HG03103 (cell line): Measurements from ENCODE around the gene OGFOD2.
A peak's percentile ranks its signal among the peaks of the same experiment; 100 is the strongest.
"Not testable (repeated sequence)": the region's sequence is repeated elsewhere in the genome, so short reads cannot be mapped to it uniquely, and the experiment has no call there.

ENCODE experiments used
- ATAC-seq: cut with Tn5 transposase; IDR thresholded peaks from one replicate; pipeline ENCODE4 v1.9.1; 2021; ENCODE audit warnings: low read depth; ENCODE audit not compliant: unreplicated experiment

OGFOD2 gene

DNA sequence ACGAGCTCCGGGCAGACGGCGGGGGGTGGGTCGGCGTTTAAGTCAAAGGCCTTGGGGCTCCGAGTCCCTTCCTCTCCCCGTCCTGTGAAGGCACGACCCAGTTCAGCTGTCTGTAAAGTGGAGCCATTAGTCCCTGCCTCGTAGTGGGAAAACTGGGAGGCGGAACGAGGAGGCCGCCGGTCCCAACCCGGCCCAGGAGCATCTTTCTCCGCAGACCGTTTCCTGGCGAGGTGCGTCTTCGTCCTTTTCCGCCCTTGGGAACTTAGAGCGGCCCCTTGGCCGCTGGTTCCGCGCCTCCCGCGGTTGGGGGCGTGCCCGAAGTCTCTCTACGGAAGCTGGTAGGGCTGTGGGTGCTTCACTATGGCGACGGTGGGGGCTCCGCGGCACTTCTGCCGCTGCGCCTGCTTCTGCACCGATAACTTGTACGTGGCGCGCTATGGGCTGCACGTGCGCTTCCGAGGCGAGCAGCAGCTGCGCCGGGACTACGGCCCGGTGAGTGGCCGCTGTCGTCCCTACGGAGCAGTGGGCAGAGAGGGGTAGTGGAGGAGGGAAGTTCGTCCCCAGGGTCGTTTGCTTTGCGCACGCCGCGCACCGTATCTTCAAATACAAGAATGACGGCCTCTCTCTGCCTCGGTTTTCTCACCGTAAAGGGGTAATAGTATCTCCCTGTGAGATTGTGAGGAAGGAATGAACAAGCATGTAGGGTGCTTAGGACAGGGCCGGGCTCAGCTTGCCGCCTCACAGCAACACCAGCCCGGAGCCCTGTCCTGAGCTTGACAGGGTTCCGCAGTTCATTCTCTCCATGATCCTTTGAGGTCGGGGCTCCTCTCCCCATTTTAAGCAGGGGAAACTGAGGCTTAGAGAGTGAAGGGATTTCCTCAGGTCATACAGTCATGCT lies at the start of gene OGFOD2:
OGFOD2 (plus strand) TSS at position 353 of the 898 bp plus-strand sequence; CDS start at position 361, 8 bp downstream.
- peak; percentile 60 for ATAC-seq

DNA sequence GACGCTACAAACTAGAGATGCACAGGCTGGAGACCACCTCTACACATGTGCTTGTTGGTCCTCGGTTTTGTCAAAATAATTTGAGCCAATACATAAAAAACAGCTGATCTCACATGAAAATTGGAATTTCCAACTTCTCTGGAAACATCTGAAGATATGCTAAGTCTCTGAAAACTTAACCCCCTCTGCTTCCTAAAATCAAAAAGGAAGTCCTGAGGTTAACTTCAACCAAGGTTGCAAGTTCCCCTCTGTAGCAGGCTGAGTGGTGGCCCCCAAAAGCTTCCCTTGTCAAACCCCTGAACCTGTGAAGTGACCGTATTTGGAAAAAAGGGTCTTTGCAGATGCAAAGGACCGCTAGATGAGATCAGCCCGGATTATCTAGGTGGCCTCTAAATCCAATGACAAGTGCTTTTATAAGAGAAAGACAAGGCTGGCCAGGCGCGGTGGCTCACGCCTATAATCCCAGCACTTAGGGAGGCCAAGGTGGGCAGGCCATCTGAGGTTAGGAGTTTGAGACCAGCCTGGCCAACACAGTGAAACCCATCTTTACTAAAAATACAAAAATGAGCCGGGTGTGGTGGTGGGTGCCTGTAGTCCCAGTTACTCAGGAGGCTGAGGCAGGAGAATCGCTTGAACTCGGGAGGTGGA lies 47.2 kb upstream of the OGFOD2 start:
- no peak for ATAC-seq

DNA sequence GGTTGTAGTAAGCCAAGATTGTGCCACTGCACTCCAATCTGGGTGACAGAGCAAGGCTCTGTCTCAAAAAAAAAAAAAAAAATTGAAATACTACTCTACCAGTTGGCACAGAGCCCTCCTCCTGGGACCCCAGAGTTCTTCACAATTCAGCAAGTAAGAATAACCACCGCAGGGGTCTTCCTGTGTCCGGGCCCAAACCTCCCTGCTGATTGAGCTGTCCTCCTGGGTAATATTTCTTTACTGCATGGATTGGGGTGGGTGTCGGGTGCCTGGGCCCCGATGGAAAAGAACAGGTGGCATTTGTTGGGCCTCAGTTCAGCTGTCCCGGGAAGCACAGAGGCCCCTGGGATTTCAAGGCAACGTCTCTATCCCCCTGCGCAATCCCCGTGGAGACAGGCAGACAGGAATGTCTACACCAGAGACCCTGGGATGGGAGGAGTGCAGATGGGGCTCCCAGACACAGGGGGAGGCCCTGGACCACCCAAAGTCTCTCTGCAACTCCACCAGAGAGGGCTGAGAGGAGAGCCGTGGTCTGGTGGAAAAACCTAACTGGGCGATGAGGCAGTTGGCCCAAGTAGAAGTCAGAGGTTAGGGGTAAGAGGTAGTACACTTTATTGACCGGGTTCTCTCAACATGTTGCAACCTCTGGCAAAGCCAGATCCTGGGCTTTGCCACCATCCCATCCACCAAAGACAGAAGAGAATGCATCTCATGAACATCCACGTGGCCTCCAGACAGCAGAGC lies 46.5 kb upstream of the OGFOD2 start:
- ATAC-seq = no peak

- ATAC-seq = no peak
Observed at GRCh38 chr12:122929148-122929538, 45.9 kb upstream of the OGFOD2 start.

- ATAC-seq = no peak
Observed at GRCh38 chr12:122929812-122930211, 45.2 kb upstream of the OGFOD2 start.

- ATAC-seq = no peak
Observed at GRCh38 chr12:122932207-122932606, 42.8 kb upstream of the OGFOD2 start.

DNA sequence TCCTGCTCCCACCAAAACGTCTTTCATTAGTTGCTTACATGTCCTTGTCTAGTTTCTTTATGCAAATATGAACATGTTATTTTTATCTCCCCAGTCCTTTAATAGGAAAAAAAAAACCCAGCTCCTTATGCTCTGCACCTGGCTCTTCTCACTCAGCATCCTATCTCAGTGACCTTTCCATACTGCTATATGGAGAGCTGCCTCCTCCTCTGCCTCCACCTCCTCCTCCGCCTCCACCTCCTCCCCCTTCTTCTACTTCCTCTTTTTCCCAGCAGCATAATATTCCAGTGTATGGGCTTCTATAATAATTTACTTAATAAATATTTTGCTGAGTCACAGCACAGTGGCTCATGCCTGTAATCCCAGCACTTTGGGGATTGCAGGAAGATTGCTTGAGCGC lies 40.3 kb upstream of the OGFOD2 start:
- no peak for ATAC-seq

DNA sequence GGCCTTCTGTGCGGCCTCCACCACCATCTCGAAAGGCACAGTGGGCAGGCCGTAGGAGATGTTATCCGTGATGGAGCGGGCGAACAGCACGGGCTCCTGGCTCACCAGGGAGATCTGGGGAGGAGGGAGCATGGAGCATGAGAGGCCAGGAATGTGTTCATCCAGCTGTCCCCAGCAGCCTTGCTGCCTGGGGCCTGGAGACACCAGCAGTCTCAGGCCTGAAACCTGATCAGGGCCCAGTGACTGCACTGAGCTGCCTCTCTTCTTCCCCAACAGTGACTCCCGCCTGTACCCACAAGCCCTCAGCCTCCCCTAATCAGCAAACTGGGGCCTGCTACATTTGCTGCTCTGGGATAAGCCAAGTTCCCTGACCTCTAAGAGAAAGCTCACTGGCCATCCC lies 39.7 kb upstream of the OGFOD2 start:
- no peak for ATAC-seq

DNA sequence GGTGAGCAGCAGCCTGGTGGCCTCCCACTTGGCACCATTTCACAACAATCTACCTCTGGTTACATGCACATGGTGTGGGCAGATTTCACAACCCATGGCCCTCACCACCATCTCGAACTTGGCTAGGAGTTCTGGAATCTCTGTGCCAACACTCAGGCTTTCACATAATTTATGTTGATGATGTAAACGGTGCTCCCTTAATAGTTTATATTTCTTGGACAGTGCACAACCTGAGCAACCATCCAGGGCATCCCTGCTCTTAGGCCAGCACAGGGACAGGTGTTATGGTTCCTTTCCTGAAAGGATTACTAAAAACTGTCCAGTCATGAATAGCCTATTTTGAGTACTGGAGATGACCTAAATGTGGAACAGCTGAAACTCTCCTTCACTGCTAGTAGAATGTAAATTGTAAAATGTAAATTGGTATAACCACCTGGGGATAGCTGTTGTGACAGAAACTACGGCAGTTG lies 37.4 kb upstream of the OGFOD2 start:
- no peak for ATAC-seq

DNA sequence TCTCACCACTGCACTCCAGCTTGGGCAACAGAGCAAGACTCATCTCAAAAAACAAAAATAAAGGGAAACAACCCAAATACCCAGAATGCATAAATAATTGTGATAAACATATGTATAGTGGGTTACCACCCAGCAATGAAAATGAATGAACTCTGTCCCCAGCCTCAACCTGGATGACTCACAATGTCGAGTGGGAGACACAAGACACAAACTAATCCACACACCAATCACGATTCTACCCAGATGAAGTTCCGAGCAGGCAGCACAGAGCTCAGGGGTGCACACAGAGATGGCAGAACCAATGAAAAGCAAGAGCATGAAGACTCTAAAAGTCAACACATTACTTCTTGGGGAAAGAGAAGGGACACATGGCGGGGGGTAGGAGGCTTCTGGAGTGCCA lies 35.9 kb upstream of the OGFOD2 start:
- ATAC-seq = no peak

DNA sequence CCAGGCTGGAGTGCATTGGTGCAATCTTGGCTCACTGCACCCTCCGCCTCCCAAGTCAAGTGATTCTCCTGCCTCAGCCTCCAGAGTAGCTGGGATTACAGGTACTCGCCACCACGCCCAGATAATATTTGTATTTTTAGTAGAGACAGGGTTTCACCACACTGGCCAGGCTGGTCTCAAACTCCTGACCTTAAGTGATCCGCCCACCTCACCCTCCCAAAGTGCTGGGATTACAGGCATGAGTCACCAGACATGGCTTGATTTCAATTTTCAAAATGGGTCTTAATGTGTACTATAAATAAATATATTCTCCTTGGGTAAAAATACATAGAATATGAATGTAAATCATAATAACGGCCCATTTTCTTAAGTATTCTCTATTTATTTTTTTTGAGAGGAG lies 33.7 kb upstream of the OGFOD2 start:
- ATAC-seq = not testable (repeated sequence)

GRCh38 chr12:122942637-122943036 lies 32.4 kb upstream of the OGFOD2 start:
- ATAC-seq = no peak

DNA sequence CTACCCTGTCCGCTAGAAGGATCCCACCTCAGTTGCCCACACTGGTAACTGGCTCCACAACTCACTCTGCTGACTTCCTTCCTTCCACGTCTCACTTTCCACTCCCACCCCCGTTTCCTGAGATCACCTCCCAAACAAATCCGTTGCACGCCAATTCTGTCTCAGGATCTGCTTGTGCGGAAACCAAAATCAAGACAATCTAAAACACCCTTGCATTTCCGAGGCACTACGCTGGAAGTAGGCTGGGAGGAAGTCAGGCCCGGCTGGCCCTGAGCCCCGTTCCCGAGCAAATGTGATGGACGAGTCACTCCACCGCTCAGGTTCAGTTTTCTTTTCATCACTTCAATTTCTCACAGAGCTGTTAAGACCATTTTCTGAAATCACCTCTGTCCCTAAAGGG lies 31.8 kb upstream of the OGFOD2 start:
- ATAC-seq = no peak

GRCh38 chr12:122944605-122945592 lies 30.1 kb upstream of the OGFOD2 start:
- no peak for ATAC-seq

DNA sequence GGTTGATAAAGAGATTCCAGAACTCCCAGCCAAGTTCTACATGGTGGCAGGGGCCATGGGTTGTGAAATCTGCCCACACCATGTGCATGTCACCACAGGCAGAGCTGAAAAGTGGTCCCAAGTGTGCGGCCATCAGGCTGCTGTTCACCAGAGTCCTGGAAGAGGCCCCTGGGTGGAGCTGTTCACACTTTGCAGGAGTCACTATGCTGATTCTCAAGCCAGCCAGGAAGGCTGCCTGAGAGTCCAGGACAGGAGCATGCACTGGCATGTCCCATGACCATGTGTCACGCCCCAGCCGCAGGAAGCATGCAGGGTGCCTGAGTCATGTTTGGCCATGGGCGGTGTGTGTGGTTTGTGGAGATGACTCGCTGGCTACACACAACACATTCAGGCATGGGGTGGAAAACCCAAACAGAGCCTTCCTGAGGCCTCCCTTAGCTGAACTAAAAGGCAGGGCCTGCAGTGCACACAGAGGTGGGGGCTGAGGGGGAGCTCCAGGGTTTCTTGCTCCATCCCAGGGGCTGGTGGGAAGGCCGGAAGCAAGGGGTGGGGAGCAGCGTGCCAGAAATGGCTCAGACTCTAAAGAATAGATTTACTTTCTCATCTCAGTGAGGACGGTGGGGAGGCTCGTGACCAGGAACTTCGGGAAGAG lies 28.2 kb upstream of the OGFOD2 start:
- peak; percentile 55 for ATAC-seq

DNA sequence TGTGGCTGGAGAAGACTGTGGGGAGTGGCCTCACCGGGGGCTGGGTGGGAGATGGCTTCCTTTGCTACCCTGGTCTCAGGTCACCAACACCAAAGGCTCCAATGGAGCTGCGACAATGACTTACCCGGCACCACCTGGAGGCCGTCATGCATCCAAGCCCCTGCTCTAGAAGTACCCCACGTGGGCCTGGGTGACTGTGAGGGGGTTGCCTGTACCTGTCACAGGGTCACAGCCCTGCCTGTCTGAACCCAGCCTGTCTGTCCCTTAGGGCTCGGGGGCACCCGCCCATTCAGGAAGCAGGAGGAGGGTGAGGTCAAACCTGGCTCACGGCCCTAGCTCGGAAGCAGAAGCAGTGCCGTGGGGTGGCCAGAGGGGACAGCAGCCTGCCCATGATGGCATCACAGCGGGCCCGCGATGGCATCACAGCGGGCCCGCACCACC lies 27.7 kb upstream of the OGFOD2 start:
- ATAC-seq = no peak

DNA sequence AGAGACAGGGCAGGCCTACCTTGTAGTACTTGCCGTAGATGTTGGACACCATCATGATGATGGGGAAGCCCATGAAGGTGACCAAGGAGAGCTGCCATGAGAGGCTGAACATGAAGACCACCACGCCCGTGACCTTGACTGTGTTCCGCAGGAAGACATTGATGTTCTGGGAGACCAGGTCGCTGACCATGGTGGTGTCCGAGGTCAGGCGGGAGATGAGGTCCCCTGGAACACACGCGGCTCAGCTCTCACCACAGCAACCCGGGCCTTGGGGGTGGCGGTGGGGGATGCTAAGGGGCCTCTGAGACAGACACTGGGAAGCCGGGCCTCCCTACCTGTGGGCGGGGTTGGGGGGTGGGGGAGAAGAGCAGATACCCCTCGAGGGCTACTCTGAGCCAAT lies 26.4 kb upstream of the OGFOD2 start:
- no peak for ATAC-seq

GRCh38 chr12:122949405-122949804 lies 25.6 kb upstream of the OGFOD2 start:
- ATAC-seq = no peak
